WERI-Rb-1 (cell line): ENCODE measurements around the gene SERPINB6.

Source experiments
- DNase-seq: peaks from one replicate; pipeline ENCODE4 v3.0.0-alpha.2; 2020
- H3K27ac ChIP-seq: fragments of 250-450 bp; sonication (Bioruptor Pico); 2 replicates; pipeline ENCODE4 v1.5.1; 2020; ENCODE audit warnings: mild to moderate bottlenecking, moderate library complexity
- H3K27me3 ChIP-seq: fragments of 250-450 bp; sonication (Bioruptor Pico); 2 replicates; pipeline ENCODE4 v1.5.1; 2021; ENCODE audit warnings: mild to moderate bottlenecking, low read depth, moderate library complexity; ENCODE audit not compliant: insufficient read depth, severe bottlenecking
- H3K36me3 ChIP-seq: fragments of 250-450 bp; sonication (Bioruptor Pico); 2 replicates; pipeline ENCODE4 v1.5.1; 2020; ENCODE audit warnings: mild to moderate bottlenecking, moderate library complexity
- H3K4me3 ChIP-seq: 2 replicates; pipeline ENCODE4 v1.5.1; 2011; ENCODE audit warnings: low read depth, mild to moderate bottlenecking, control low read depth, low read length
- H3K9me3 ChIP-seq: fragments of 250-450 bp; sonication (Bioruptor Pico); 2 replicates; pipeline ENCODE4 v1.5.1; 2021; ENCODE audit warnings: mild to moderate bottlenecking, moderate library complexity; ENCODE audit not compliant: severe bottlenecking
- TF ChIP-seq, protein P1 (sequence below): IDR thresholded peaks from 2 replicates; pipeline ENCODE4 v1.5.1; 2011; ENCODE audit warnings: low read depth, mild to moderate bottlenecking, control low read depth, inconsistent platforms, low read length

SERPINB6 gene

GRCh38 chr6:2971420-2972218 is at the start of gene SERPINB6:
Gene SERPINB6 (minus strand): TSS chr6:2971567. CDS start chr6:2959332, 12,235 bp downstream.
- H3K27me3 ChIP-seq: no peaks in the 10 kb centered on the region
- no peaks in the 10 kb centered on the region for H3K36me3 ChIP-seq
- H3K4me3 ChIP-seq: peak within 1 kb of the TSS; percentile 76
- peak within 1 kb of the TSS; percentile 71 for H3K27ac ChIP-seq
- H3K9me3 ChIP-seq: peaks cover 3% of the 10 kb centered on the region
- DNase-seq: peak; percentile 72
- TF ChIP-seq, protein P1, sequence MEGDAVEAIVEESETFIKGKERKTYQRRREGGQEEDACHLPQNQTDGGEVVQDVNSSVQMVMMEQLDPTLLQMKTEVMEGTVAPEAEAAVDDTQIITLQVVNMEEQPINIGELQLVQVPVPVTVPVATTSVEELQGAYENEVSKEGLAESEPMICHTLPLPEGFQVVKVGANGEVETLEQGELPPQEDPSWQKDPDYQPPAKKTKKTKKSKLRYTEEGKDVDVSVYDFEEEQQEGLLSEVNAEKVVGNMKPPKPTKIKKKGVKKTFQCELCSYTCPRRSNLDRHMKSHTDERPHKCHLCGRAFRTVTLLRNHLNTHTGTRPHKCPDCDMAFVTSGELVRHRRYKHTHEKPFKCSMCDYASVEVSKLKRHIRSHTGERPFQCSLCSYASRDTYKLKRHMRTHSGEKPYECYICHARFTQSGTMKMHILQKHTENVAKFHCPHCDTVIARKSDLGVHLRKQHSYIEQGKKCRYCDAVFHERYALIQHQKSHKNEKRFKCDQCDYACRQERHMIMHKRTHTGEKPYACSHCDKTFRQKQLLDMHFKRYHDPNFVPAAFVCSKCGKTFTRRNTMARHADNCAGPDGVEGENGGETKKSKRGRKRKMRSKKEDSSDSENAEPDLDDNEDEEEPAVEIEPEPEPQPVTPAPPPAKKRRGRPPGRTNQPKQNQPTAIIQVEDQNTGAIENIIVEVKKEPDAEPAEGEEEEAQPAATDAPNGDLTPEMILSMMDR: no peak

DNA sequence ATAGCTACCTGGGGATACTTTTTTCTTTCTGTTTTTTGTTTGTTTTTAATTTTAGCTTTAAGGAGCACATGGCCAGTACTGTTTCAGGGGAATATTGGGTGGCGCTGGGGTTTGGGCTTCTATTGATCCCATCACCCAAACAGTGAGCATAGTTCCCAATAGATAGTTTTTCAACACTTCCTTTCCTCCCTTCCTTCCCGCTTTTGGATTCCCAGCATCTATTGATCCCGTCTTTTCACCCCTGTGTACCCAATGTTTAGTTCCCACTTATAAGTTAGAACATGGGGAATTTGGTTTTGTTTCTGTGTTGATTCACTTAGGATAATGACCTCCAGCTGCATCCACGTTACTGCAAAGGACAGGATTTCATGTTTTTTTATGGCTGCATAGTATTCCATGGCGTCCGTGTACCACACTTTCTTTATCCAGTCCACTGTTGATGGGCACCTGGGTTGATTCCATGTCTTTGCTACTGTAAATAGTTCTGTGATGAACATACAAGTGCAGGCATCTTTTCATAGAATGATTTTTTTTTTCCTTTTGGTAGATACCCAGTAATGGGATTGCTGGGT is 48.5 kb upstream of the SERPINB6 start:
- TF ChIP-seq, protein P1: no peak
- no peak for DNase-seq
- Histone ChIP-seq H3K9me3 (no peaks in the 10 kb centered on the region), H3K36me3 (peaks cover 8% of the 10 kb centered on the region), H3K4me3 (no peak overlapping the region), H3K27me3 (no peaks in the 10 kb centered on the region), H3K27ac (no peak overlapping the region)

DNA sequence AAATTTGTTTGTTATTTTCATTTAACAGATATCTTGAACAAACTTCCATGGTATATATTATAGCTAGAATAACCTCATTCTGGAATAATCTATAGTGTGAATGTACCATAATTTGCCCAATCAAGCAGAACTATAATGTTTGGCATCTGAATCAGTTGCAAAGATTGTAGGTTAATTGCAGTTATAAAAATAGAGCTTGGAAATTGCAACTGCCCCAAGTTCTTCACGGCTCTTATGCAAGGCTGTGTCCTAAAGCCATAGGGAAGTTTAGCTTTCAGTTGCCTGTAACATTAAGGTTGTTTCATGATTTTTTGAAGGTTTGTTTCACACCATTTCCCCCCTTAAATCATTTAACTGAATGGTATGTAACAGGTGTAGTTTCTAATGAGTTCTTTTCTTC is 47.7 kb upstream of the SERPINB6 start:
- peaks cover 14% of the 10 kb centered on the region for H3K36me3 ChIP-seq
- no peaks in the 10 kb centered on the region for H3K27me3 ChIP-seq
- H3K27ac ChIP-seq: no peak overlapping the region
- H3K4me3 ChIP-seq: no peak overlapping the region
- DNase-seq: no peak
- TF ChIP-seq, protein P1: no peak
- no peaks in the 10 kb centered on the region for H3K9me3 ChIP-seq

DNA sequence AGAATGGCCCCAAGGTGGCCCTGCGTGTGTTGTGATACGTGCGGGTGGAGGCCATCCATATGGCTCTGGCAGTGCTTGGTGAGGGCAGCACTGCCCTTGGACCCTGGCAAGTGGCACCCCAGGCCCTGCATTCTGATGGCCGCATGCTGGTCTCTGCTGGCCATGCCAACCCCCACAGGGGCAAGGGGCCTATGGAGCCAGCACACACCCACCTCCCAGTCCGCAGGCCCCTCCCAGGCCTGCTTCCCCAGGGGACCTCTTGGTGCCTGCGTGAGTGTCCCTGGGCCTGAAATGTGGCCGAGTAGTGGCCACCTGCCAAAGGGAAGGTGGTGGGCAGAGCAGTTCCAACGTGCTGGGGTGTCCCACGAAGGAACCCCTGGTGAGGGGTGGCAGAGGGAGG is 45.9 kb upstream of the SERPINB6 start:
- no peak overlapping the region for H3K27ac ChIP-seq
- no peaks in the 10 kb centered on the region for H3K9me3 ChIP-seq
- H3K27me3 ChIP-seq: no peaks in the 10 kb centered on the region
- TF ChIP-seq, protein P1: no peak
- peaks cover 28% of the 10 kb centered on the region for H3K36me3 ChIP-seq
- no peak overlapping the region for H3K4me3 ChIP-seq
- DNase-seq: no peak

DNA sequence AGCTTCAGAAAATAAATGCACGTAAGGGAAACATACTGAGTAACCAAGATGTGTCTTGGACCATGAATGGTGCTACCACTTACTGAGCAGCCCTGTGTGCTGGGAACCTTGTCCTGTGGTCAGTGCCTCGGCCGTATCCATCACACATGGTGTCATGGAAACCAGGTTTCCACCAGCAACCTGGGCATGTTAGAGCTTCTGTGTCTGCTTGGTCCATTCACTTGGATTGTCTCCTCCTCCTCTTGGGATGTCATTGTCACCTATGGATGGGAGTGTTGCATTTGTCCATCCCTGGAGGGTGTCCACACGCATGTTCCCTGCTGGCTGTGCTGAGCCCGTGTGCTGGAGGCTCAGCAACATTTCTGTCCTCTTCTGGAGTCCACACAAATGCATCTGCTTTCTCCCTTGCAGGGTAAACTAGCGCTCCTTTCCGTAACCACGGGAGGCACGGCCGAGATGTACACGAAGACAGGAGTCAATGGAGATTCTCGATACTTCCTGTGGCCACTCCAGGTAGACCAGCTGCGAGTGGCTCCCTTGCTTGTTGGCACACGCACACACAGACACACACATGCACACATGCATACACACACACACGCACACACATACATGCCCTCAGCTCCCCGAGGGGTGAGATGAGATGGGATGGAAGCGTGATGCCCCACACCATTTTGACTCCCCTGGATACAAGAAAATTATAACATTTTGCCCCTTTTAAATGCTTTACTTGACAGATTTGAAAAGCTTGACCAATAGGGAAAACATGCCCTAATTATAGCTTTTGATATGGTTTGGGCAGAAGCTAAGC is 45.3 kb upstream of the SERPINB6 start:
- H3K4me3 ChIP-seq: no peak overlapping the region
- peaks cover 33% of the 10 kb centered on the region for H3K36me3 ChIP-seq
- H3K27me3 ChIP-seq: no peaks in the 10 kb centered on the region
- H3K27ac ChIP-seq: no peak overlapping the region
- no peak for DNase-seq
- TF ChIP-seq, protein P1: no peak
- H3K9me3 ChIP-seq: peaks cover under 1% of the 10 kb centered on the region
